Ascending aorta (tissue), 2 donors: Measurements from ENCODE around the gene WWC1. TPM values are rescaled to one million over a fixed set of nuclear protein-coding genes. Genes with fewer than 3 reads are reported as not detected.

Experiments used
- DNase-seq, 2 donors: peaks; one replicate each; pipeline ENCODE4 v3.0.0-alpha.2; 2019; ENCODE audit warnings: low spot score in 2 of 2
- H3K27ac ChIP-seq, 2 donors: fragments of 200-600 bp; sonication (generic); one replicate each; pipeline ENCODE4 v1.5.1; 2016 to 2017; ENCODE audit warnings: mild to moderate bottlenecking in 1 of 2
- H3K27me3 ChIP-seq: fragments of 200-600 bp; sonication (generic); one replicate; pipeline ENCODE4 v1.5.1; 2017
- H3K36me3 ChIP-seq, 2 donors: fragments of 200-600 bp; sonication (generic); one replicate each; pipeline ENCODE4 v1.5.1; 2016
- H3K4me1 ChIP-seq, 2 donors: fragments of 200-600 bp; sonication (generic); one replicate each; pipeline ENCODE4 v1.5.1; 2016 to 2017; ENCODE audit warnings: mild to moderate bottlenecking in 1 of 2
- H3K4me3 ChIP-seq, 2 donors: fragments of 200-600 bp; sonication (generic); one replicate each; pipeline ENCODE4 v1.5.1; 2016 to 2017; ENCODE audit warnings: mild to moderate bottlenecking in 1 of 2
- H3K9me3 ChIP-seq, 2 donors: fragments of 200-600 bp; sonication (generic); one replicate each; pipeline ENCODE4 v1.5.1; 2016
- intact Hi-C: fragments of 100-400 bp; cut with DNase I; formaldehyde crosslinking; loops from one replicate; pipeline ENCODE4 v1.15.1; 2023
- total RNA-seq: library from RNA; depleted of rRNA; stranded (reverse); fragments of >200 nt; gene quantifications from one replicate; pipeline ENCODE4 v1.1.0, GENCODE V29; 2016
- TF ChIP-seq, protein P1 (sequence below), 3 experiments: fragments of 200-600 bp in 2 of 3; fragments of 450-650 bp in 1 of 3; sonication (generic) in 2 of 3; IDR thresholded peaks; one replicate each; pipeline ENCODE4 v1.5.1; 2016 to 2019; ENCODE audit warnings: antibody characterized with exemption in 3 of 3, mild to moderate bottlenecking in 1 of 3, moderate library complexity in 1 of 3

The WWC1 gene
- total RNA-seq, 1 donor from 2014 or later: not detected

DNA sequence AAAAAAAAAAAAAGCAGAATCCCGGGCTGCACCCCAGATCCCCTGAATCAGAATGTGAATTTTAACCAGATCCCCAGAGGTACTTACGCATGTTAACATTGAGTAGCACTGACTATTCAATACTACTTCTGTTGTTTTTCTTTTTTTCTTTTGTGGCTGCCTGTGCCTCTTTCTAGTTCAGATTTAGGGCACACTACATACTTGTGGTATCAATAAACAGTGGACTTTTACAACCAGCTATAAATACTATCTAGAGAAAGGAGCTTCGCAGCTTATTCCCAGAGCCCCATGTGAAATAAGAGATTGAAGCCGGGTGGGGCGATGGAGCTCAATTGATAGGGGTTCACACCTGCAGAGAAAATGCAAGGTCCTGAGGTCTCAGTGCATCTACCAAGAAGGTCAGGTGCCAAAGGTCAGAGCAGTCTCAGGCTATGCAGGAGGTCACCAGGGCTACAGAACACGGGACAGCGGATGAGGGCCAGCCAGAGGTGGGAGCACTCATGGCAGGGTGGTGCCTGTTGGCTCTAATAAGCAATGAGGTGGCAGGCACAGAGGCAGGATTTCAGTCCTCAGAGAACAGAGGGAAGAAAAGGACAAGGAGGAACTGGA, 22.3 kb downstream of the WWC1 start:
- TF ChIP-seq, protein P1, sequence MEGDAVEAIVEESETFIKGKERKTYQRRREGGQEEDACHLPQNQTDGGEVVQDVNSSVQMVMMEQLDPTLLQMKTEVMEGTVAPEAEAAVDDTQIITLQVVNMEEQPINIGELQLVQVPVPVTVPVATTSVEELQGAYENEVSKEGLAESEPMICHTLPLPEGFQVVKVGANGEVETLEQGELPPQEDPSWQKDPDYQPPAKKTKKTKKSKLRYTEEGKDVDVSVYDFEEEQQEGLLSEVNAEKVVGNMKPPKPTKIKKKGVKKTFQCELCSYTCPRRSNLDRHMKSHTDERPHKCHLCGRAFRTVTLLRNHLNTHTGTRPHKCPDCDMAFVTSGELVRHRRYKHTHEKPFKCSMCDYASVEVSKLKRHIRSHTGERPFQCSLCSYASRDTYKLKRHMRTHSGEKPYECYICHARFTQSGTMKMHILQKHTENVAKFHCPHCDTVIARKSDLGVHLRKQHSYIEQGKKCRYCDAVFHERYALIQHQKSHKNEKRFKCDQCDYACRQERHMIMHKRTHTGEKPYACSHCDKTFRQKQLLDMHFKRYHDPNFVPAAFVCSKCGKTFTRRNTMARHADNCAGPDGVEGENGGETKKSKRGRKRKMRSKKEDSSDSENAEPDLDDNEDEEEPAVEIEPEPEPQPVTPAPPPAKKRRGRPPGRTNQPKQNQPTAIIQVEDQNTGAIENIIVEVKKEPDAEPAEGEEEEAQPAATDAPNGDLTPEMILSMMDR (IDR thresholded peaks at IDR 0.05): no peak
- no peak for DNase-seq
- Histone ChIP-seq H3K36me3 (no peaks in the 10 kb centered on the region), H3K4me3 (no peak overlapping the region), H3K27ac (no peak overlapping the region), H3K4me1 (no peaks in the 10 kb centered on the region), H3K27me3 (no peaks in the 10 kb centered on the region), H3K9me3 (no peaks in the 10 kb centered on the region)
- intact Hi-C loops: no loop called here

DNA sequence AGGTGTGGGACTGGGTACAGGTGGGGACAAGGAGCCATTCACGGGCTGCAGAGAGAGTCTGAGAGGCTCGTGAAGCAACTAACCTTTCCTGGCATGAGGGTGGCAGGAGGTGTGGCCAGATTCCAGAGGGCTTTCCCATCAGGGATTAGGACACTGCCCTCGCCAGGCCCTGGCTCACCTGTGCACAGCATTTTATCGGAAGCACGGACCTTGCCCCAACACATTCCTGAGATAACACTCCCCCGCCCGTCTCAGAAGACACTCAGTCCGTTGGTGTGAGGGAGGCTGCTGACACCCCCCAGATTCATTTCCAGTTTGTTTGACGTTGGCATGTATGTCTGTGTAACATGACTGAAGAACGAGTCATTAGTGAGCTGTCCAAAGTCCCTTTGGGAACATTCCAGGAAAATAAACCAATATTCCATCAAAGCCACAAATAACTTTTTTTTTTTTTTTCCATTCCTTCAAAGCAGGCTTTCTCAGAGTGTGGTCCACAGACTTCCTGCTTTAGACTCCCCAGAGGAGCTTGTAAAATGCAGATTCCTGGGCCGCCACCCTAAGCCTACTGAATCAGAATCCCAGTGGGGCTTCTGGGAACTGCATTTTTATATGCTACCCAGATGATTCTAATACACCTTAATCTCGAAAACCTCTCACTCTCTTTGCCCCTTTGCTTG, 23.4 kb downstream of the WWC1 start:
- no peaks in the 10 kb centered on the region for H3K9me3 ChIP-seq
- no peaks in the 10 kb centered on the region for H3K27me3 ChIP-seq
- no peak overlapping the region for H3K27ac ChIP-seq
- no peak overlapping the region for H3K4me3 ChIP-seq
- H3K36me3 ChIP-seq: no peaks in the 10 kb centered on the region
- DNase-seq: no peak
- TF ChIP-seq, protein P1 (IDR thresholded peaks at IDR 0.05): no peak
- intact Hi-C loops: no loop called here
- H3K4me1 ChIP-seq: no peaks in the 10 kb centered on the region

DNA sequence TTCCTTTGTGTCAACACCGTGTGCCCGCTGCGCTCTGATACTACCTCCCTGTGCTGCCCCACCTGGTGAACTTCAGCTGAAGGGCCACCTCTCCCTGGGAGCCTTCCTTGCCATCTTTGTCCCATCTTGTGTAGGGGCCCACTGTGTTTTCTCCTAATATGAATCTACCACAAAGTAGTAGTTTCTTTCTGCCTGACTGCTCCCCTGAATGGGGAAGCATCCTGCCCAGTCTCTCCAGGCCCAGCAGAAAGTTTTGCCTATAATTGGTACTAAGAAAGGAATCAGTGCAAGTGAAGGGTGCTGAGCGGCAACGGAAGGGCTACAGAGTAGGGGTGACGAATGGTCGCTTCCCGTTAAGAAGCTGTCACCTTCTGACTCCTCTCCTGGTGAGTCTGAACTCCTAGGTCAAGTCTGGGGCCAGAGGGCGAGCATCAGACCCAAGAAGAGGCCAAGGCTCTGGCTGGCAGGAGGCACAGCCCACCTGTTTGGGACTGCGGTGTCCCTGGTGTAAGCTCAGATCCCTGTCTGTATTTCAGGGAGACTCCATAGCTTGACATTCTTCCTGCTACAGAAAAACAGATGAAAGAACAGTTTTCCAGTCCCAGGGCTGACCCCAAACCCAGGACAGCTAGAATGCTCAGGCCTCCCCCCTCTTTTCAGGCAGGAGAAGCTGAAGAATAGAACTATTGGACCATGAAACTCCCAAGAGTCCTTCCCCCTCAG, 24.1 kb downstream of the WWC1 start:
- H3K4me3 ChIP-seq: no peak overlapping the region
- no peaks in the 10 kb centered on the region for H3K27me3 ChIP-seq
- TF ChIP-seq, protein P1 (IDR thresholded peaks at IDR 0.05): no peak
- DNase-seq: no peak
- no peaks in the 10 kb centered on the region for H3K9me3 ChIP-seq
- no peaks in the 10 kb centered on the region for H3K4me1 ChIP-seq
- no peak overlapping the region for H3K27ac ChIP-seq
- intact Hi-C loops: no loop called here
- no peaks in the 10 kb centered on the region for H3K36me3 ChIP-seq

DNA sequence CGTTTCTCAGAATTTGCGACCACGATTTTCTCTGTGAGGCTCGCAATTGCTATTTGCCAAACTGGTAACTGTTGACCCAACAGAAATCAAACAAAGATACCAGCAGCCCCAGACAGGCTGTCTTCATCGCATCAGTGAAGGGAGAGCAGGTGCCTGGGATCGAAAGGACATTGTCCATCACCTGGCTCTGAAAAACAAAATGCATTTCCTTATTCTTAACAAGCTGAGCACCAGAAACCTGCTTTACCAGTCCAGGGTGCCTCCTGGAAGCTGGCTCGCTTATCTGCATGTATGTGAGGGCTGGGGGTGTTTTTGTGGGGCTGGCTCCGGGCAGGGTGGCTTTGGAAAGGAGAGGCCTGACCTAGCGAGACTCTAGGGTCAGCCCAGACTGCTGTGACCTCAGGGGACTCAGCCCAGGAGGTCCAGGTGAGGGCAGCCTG, 24.7 kb downstream of the WWC1 start:
- H3K36me3 ChIP-seq: no peaks in the 10 kb centered on the region
- H3K4me3 ChIP-seq: no peak overlapping the region
- H3K27ac ChIP-seq: no peak overlapping the region
- H3K27me3 ChIP-seq: no peaks in the 10 kb centered on the region
- H3K4me1 ChIP-seq: no peaks in the 10 kb centered on the region
- TF ChIP-seq, protein P1 (IDR thresholded peaks at IDR 0.05): no peak
- intact Hi-C loops: no loop called here
- no peaks in the 10 kb centered on the region for H3K9me3 ChIP-seq
- DNase-seq: no peak

DNA sequence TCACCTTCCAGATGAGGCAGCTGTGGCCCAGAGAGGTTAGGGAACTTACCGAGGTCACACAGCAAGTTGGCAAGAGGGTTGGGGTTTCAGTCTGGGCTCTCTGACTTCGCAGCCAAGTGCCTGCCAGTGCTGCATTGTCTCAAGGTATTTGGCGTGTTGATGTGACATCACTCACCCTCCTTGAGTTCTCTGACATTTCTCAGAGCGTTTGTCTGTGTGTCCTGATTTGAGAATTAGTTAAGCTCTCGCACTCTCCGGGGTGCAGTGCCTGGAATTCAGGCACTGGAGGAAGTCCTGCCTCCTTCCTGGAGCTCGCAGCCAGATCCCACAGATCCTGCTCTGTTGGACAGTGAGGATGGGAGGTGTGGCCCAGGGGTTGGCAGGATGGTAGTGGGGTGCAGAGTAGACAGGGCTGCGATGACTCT, 25.7 kb downstream of the WWC1 start:
- Histone ChIP-seq H3K27ac (no peak overlapping the region), H3K4me3 (no peak overlapping the region), H3K27me3 (no peaks in the 10 kb centered on the region), H3K9me3 (no peaks in the 10 kb centered on the region), H3K4me1 (no peaks in the 10 kb centered on the region), H3K36me3 (no peaks in the 10 kb centered on the region)
- no peak for DNase-seq
- intact Hi-C loops: no loop called here
- TF ChIP-seq, protein P1 (IDR thresholded peaks at IDR 0.05): no peak
